GM19043 (cell line): Measurements from ENCODE around the gene CLCC1.

Experiments
- ATAC-seq: cut with Tn5 transposase; IDR thresholded peaks from one replicate; pipeline ENCODE4 v1.9.1; 2021; ENCODE audit warnings: low read depth; ENCODE audit not compliant: unreplicated experiment

The CLCC1 gene

GRCh38 chr1:108916788-108917187, 46.5 kb downstream of the CLCC1 start:
- ATAC-seq, result no peak
